Stomach smooth muscle (tissue), 2 donors: ENCODE measurements around the gene ABHD8.

ENCODE experiments used
- H3K27ac ChIP-seq: one replicate; pipeline ENCODE4 v1.7.0; 2013; ENCODE audit warnings: mild to moderate bottlenecking, low read length, inconsistent platforms
- H3K27me3 ChIP-seq, 2 donors: one replicate each; pipeline ENCODE4 v1.7.0; 2013; ENCODE audit warnings: low read length in 2 of 2; ENCODE audit not compliant: insufficient read depth in 2 of 2, control insufficient read depth in 1 of 2
- H3K36me3 ChIP-seq, 2 donors: one replicate each; pipeline ENCODE4 v1.7.0; 2013; ENCODE audit warnings: low read length in 2 of 2; ENCODE audit not compliant: control insufficient read depth in 2 of 2, insufficient read depth in 2 of 2
- H3K4me1 ChIP-seq: one replicate; pipeline ENCODE4 v1.7.0; 2013; ENCODE audit warnings: low read length; ENCODE audit not compliant: control insufficient read depth, insufficient read depth
- H3K4me3 ChIP-seq, 2 donors: one replicate each; pipeline ENCODE4 v1.7.0; 2013; ENCODE audit warnings: low read length in 2 of 2
- H3K9ac ChIP-seq, 2 donors: one replicate each; pipeline ENCODE4 v1.7.0; 2013; ENCODE audit warnings: low read length in 2 of 2, mild to moderate bottlenecking in 1 of 2
- H3K9me3 ChIP-seq, 2 donors: one replicate each; pipeline ENCODE4 v1.7.0; 2013; ENCODE audit warnings: low read length in 2 of 2; ENCODE audit not compliant: control insufficient read depth in 2 of 2
- donor health status: healthy.
- donor health status: Pancreatic carcinoma.

Gene ABHD8

DNA sequence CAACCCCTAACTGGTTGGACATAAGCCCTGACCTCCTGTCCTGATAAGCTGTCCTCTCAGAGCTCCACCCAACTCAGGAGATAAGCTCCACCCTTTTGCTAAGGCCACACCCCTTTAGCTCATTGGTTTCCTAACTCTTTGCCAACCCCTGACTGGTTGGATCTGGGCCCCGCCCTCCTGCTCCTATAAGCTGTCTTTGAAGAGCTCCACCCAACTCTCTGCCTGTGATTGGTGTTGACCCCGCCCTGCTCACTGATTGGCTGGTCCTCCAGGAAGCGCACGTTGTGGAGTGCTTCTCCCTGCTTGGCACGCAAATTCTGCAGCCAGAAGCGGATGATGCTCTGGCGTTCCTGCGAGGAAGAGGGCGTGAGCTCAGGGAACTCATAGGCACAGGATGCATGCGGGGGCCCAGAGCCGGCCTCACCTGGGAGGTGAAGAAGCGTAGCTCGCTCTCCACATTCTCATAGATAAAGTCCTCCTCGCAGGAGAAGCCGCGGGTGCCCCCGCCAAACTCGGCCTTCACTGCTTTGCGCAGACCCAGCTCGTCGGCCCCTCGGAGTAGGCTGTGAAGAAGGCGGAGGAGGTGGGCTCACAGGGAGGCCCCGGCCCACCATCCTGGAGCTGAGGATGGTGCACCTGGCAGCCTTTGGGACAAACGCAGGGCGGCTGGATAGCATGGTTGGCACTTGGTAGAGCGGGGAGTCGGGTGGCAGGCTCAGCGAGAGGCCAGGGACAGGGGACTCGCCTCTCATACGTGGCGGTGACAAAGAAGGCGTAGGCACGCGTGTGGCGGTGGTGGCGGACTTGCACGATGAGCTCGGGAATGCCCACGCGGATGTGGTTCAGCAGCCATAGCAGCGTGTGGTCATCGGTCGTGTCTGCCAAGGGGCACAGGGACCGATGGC, 29.7 kb upstream of the ABHD8 start:
- peaks cover 0 to 2% of the 10 kb centered on the region in 2 donors for H3K36me3 ChIP-seq
- H3K4me1 ChIP-seq = peaks cover 44% of the 10 kb centered on the region
- no peaks in the 10 kb centered on the region for H3K9me3 ChIP-seq
- no peak overlapping the region for H3K9ac ChIP-seq
- no peak overlapping the region for H3K4me3 ChIP-seq
- H3K27me3 ChIP-seq = peaks cover 0 to 16% of the 10 kb centered on the region in 2 donors
- no peak overlapping the region for H3K27ac ChIP-seq

DNA sequence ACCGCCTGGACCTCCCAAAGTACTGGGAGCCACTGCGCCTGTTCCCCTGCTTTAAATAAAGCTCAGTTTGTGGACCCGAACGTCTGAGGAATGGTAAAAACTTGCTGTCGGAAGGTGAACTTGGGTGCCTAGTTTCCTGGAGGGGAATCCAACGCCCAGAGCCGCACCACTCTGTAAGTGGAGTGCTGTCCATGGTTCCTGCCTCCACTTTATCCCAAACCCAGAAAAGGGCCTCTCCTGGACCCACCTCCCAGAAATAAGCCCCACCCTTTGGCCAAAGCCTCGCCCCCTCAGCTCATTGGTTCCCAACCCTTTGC, 29.1 kb upstream of the ABHD8 start:
- peaks cover 45% of the 10 kb centered on the region for H3K4me1 ChIP-seq
- H3K9me3 ChIP-seq = no peaks in the 10 kb centered on the region
- H3K36me3 ChIP-seq = peaks cover 0 to 2% of the 10 kb centered on the region in 2 donors
- H3K4me3 ChIP-seq = no peak overlapping the region
- H3K27ac ChIP-seq = no peak overlapping the region
- peaks cover 0 to 16% of the 10 kb centered on the region in 2 donors for H3K27me3 ChIP-seq
- no peak overlapping the region for H3K9ac ChIP-seq

DNA sequence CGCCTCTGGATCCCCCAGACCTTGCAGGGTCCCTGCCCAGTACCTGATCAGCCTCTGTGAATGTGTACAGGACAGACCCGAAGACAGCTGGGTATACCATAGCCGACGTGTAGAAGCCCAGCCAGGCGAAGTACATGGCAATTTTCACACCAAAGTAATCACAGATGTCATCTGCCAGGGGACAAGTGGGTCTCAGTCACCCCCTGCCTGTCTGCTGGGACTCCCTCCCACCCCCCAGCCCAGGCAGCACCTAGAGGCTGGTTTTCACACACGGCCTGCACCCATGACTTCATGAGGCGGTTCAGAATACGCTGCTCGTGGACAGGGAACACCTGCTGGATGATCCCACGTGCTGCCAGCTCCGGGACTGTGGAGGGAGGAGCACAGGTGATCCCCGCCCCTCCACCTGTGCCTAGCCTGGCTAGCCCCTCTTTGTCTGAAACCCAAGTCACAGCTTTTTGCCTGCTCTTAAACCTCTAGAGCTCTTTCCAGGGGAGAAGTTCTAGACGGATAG, 27.9 kb upstream of the ABHD8 start:
- Histone ChIP-seq H3K9ac (no peak overlapping the region), H3K4me1 (peaks cover 42% of the 10 kb centered on the region), H3K27ac (no peak overlapping the region), H3K36me3 (peaks cover 0 to 2% of the 10 kb centered on the region in 2 donors), H3K27me3 (peaks cover 0 to 16% of the 10 kb centered on the region in 2 donors), H3K9me3 (no peaks in the 10 kb centered on the region), H3K4me3 (no peak overlapping the region)

DNA sequence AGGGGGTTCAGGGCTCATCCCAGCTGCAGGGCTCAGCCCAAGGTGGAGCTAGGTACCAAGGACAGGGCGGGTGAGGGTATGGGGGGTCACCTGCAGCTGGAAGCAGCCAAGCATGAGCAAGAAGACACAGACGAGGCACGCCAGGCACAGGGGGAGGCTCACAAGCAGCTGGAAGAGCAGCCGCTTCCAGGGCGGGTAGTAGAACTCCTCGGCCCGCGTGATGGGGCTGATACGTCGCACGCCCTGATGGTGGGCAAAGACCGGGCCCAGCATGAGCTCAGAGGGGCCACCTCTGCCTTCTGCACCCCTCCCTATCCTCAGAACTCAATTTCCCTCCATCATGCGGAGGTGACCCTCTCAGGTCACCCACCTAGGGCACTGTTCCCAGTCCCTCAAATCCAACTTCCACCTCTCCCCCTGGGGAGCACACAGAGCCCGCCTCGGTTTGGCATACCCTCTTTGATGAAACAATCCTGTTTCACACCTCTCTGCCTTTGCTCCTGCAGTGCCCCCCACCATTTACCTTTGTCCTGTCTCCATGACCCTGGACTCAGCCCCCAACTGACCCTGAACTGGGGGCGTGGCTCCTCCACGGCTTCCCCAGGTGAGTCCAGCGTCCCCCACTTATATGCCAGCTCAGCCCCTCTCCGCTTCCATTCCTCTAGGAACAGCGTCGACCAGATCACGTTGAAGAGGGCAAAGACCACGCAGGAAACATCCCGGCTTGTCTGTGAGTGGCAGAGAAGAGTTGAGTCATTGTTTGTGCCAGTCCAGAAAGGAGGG, 27.2 kb upstream of the ABHD8 start:
- peaks cover 39% of the 10 kb centered on the region for H3K4me1 ChIP-seq

DNA sequence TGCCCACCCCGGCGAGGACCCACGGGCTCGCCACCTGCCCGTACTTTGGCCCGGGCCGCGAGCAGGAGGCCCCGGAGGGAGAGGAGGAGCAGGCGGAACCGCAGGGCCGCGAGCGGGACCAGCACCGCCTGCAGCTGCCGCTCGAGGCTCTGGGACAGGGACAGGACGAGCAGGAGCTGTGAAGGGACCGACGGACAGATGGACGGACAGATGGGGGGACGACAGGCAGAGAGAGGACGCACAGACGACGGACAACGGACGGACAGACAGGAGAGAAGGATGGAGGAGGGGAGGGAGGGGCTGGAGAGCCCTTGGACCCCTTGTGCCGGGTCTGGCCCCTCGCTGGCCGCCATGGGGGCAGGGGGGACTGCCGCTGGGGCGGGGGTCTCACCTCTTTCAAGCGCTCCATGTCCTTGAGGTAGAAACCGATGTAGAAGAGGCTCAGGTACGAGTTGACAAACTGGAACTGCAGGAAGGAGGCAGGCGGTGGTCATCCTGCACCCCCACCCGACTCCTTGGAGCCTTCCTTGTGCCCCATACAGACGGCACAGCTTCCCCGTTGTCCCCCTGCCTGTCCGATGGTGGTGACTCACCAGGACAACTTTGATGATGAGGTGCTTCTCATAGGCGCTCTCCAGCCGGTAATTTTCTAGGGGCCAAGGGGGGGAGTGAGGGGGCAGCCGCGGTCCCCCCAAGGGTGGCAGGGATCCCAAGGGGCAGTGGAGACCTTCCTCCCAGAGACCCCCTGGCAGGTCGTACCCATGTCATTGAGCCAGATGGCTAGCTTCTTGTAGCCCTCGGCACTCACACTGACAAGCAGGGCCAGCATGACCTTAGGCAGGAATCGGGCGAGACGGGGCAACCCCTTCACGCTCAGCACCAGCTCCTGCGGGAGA, 26.4 kb upstream of the ABHD8 start:
- Histone ChIP-seq H3K36me3 (peaks cover 0 to 2% of the 10 kb centered on the region in 2 donors), H3K4me1 (peaks cover 34% of the 10 kb centered on the region), H3K27ac (no peak overlapping the region), H3K9ac (no peak overlapping the region), H3K9me3 (no peaks in the 10 kb centered on the region), H3K4me3 (no peak overlapping the region), H3K27me3 (peaks cover 0 to 16% of the 10 kb centered on the region in 2 donors)

More for the DNA sequence above, 27.2 kb upstream of the ABHD8 start:
- no peak overlapping the region for H3K4me3 ChIP-seq
- no peak overlapping the region for H3K9ac ChIP-seq
- H3K27me3 ChIP-seq = peaks cover 0 to 16% of the 10 kb centered on the region in 2 donors
- no peaks in the 10 kb centered on the region for H3K9me3 ChIP-seq
- peaks cover 0 to 2% of the 10 kb centered on the region in 2 donors for H3K36me3 ChIP-seq
- no peak overlapping the region for H3K27ac ChIP-seq

DNA sequence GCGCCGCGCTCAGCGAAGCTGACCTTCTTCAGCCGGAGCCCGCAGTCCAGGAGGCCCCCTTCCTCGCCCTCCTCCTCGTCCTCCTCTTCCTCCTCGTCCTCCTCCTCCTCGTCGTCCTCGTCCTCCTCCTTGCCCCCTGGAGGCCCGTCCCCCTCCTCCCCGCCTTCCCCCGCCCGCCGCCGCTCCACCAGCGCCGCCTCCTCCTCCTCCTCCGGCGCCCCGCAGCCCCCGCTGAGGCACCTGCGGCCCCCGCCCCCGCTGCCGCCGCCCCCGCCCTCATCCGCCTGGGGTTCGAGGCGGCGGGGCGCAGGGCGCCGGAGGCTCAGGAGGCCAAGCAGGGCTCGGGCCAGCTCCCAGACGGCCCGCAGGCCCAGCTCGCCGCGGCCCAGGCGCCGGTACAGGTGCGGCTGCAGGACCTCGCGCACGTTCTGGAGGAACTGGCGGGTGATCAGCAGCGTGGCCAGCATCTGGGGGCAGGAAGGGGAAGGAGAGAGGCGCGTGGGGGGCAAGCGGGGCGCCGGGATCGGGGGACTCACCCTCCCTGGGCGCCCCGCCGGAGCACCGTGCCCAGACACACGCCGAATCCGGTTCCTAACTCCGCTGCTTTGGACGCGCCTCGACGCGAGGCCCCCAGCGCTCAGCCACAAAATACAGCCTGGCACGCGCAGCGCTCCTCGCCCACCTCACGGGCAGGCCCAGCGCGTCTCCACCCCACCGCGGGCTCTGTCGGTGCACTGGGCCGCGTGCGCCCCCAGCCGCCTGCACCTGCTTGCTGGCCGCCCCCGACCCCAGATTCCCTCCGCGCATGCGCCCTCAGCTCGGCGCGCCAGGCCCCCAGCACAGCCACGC, 25.5 kb upstream of the ABHD8 start:
- Histone ChIP-seq H3K4me1 (peaks cover 27% of the 10 kb centered on the region), H3K4me3 (peak overlapping the region in 1 of 2 donors; percentile 67), H3K36me3 (peaks cover 0 to 2% of the 10 kb centered on the region in 2 donors), H3K27me3 (peaks cover 0 to 16% of the 10 kb centered on the region in 2 donors), H3K9ac (peak overlapping the region in 1 of 2 donors; percentile 5), H3K9me3 (no peaks in the 10 kb centered on the region), H3K27ac (no peak overlapping the region)

DNA sequence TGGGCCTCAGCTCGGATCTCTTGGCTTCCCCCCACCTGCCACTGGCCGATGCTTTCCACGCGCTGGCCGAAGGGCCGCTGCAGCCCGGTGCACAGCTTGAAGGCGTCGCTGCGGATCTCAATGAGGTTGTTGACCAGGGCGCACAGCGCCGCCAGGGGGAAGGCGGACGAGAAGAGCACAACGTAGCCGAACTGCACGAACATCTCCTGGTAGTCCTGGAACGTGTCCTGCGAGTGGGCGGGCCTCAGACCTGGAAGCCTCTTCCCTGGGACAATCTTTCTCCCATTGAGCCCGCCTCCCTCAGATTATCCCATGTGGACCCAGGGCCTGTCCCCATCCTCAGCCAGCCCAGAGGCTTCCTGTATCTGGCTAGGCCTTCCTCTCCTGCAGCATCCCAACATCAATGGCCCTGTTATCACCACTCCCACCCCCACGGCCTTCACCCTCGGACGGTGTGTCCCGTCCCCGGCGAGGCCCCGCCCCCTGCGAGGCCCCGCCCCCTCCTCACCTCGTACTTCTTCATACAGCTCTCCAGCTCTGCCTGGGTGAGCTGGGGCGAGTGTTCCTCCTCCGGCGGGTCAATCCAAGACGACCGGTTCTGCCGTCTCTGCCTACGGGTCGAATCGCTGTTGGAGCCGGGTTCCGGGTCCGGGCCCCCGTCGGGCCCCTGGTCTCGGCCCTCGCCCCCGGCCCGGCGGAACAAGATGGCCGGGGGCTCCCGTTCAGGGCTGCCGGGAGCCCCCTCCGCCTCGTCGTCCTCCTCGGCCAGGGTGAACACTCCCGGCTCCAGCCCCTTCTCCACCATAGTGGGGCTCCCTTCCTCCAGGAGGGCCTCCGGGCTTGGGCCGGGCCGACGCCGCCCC, 24.7 kb upstream of the ABHD8 start:
- Histone ChIP-seq H3K36me3 (peaks cover 0 to 2% of the 10 kb centered on the region in 2 donors), H3K4me3 (peak overlapping the region in 1 of 2 donors; percentile 67), H3K9me3 (no peaks in the 10 kb centered on the region), H3K27ac (no peak overlapping the region), H3K9ac (peak overlapping the region; percentile 5 to 41), H3K27me3 (peaks cover 0 to 16% of the 10 kb centered on the region in 2 donors), H3K4me1 (peaks cover 25% of the 10 kb centered on the region)

DNA sequence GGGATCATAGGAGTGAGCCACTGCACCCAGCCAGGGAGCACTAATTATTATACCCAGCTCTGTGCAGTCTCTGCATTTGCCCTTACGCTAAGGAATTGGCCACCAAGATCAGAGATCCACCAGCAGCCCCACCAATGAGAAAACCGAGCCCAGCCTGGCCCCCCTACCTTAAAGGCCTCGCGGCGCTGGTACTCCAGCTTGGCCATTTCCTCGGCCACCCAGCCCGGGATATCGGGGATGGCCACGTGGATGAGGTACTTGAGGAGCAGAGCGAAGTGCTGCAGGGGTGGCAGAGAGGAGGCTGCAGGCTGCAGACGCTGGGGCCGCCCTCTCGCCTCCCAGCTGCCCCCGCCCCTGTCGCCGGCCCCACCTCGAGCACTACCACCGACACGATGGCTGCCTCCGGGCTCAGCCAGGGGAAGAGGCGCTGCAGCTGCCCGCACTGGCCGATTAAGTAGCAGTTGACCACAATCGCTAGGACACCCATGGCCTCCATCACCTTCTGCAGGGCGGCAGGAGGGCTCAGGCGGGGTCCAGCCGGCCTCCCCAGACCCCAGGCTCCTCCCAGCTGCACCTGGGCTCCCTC, 23.9 kb upstream of the ABHD8 start:
- Histone ChIP-seq H3K9ac (no peak overlapping the region), H3K27me3 (peaks cover 0 to 16% of the 10 kb centered on the region in 2 donors), H3K4me1 (peaks cover 29% of the 10 kb centered on the region), H3K9me3 (no peaks in the 10 kb centered on the region), H3K36me3 (peaks cover 0 to 2% of the 10 kb centered on the region in 2 donors), H3K27ac (no peak overlapping the region), H3K4me3 (peak overlapping the region in 1 of 2 donors; percentile 67)

DNA sequence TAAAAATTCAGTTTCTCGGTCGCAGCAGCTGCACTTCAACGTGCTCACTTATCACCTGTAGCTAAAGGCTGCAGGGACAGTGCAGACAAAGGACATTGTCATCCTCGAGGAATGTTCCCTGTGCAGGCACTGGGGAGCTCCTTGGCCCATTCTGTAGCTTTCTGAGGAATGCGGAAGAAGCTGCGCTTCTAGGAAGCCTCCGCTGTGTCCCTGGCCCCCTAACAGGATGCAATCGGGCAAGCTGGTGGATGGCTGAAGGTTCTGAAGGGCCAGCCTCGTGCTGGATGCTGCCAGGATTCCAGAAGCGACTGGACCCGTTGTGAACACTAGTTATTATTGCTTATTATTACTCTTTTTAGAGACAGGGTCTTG, 23.4 kb upstream of the ABHD8 start:
- Histone ChIP-seq H3K9me3 (no peaks in the 10 kb centered on the region), H3K27me3 (peaks cover 0 to 16% of the 10 kb centered on the region in 2 donors), H3K27ac (no peak overlapping the region), H3K9ac (no peak overlapping the region), H3K36me3 (peaks cover 0 to 4% of the 10 kb centered on the region in 2 donors), H3K4me3 (no peak overlapping the region), H3K4me1 (peaks cover 29% of the 10 kb centered on the region)
